ENCODE measurements around the gene LPO. TPM values are rescaled to one million over a fixed set of nuclear protein-coding genes. Genes with fewer than 3 reads are reported as not detected.

LPO gene
- total RNA-seq, 4 donors from 2014 or later, result 0.06 to 0.59 TPM; not detected in 2

GRCh38 chr17:58229384-58229783 lies 9.0 kb upstream of the LPO start:
- 50 to 60% methylated on average over 1 of the region's 1 CpG for WGBS, 2 donors
- intact Hi-C loops (cut with DNase I; ENCODE audit: low total_unique reads), result no loop called here
- no peak overlapping the region for H3K4me3 ChIP-seq (ENCODE audit: low read depth, poor library complexity, severe bottlenecking)
- DNase-seq (ENCODE audit: low spot score in 2 of 2), result no peak
- TF ChIP-seq POLR2A (IDR thresholded peaks at IDR 0.05), result no peak

DNA sequence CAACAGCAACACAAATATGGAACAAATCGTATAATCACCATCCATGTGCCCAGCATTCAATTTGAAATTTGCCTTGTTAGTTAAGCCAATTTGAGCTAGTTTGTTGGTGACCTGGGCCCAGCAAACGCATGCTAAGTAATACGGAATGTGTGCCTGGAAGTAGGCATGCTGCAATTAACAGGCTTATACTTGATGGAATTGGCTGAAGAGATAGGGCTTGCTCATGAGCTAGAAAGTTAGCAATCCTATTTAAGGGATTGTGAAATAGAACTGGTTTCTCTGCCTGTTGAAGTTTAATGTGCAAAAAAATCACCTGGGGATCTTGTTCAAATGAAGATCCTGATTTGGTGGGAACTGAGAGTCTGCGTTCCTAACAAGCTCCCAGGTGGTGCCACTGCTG lies 8.5 kb upstream of the LPO start:
- intact Hi-C loops (cut with DNase I; ENCODE audit: low total_unique reads), result no loop called here
- H3K4me3 ChIP-seq (ENCODE audit: low read depth, poor library complexity, severe bottlenecking), result no peak overlapping the region
- no peak for DNase-seq (ENCODE audit: low spot score in 2 of 2)
- WGBS, 2 donors, result 42 to 58% methylated on average over 4 of the region's 4 CpGs
- no peak for TF ChIP-seq POLR2A (IDR thresholded peaks at IDR 0.05)
- TF ChIP-seq, protein P1, sequence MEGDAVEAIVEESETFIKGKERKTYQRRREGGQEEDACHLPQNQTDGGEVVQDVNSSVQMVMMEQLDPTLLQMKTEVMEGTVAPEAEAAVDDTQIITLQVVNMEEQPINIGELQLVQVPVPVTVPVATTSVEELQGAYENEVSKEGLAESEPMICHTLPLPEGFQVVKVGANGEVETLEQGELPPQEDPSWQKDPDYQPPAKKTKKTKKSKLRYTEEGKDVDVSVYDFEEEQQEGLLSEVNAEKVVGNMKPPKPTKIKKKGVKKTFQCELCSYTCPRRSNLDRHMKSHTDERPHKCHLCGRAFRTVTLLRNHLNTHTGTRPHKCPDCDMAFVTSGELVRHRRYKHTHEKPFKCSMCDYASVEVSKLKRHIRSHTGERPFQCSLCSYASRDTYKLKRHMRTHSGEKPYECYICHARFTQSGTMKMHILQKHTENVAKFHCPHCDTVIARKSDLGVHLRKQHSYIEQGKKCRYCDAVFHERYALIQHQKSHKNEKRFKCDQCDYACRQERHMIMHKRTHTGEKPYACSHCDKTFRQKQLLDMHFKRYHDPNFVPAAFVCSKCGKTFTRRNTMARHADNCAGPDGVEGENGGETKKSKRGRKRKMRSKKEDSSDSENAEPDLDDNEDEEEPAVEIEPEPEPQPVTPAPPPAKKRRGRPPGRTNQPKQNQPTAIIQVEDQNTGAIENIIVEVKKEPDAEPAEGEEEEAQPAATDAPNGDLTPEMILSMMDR (IDR thresholded peaks at IDR 0.05), result no peak

DNA sequence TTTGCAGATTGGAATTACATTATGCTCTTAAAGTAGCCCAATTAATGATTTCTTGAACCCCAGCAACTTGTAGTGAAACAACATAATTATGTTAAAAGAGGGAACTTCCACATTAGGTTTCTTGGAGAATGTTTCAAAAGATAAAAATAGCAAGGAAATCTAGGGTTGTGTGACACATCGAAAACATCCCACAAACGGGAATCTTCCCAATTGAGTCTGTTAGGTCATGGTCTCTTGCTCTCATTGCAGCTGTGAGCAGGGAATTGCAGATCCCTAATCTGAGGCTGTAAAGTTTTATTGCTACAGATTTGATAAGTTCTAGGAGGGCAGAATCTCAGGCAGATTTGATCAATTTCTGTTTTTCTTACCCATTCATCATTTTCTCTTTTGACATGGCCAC lies 6.7 kb upstream of the LPO start:
- WGBS, 2 donors, result 39 to 47% methylated on average over 2 of the region's 2 CpGs
- no peak for DNase-seq (ENCODE audit: low spot score in 2 of 2)
- no peak for TF ChIP-seq POLR2A (IDR thresholded peaks at IDR 0.05)
- TF ChIP-seq, protein P1 (IDR thresholded peaks at IDR 0.05), result no peak
- intact Hi-C loops (cut with DNase I; ENCODE audit: low total_unique reads), result no loop called here
- H3K4me3 ChIP-seq (ENCODE audit: low read depth, poor library complexity, severe bottlenecking), result no peak overlapping the region

- TF ChIP-seq, protein P1 (IDR thresholded peaks at IDR 0.05), result no peak
- TF ChIP-seq POLR2A (IDR thresholded peaks at IDR 0.05), result no peak
- DNase-seq (ENCODE audit: low spot score in 2 of 2), result no peak
- H3K4me3 ChIP-seq (ENCODE audit: low read depth, poor library complexity, severe bottlenecking), result no peak overlapping the region
- 52 to 62% methylated on average over 12 of the region's 12 CpGs for WGBS, 2 donors
- intact Hi-C loops (cut with DNase I; ENCODE audit: low total_unique reads), result no loop called here
Observed at GRCh38 chr17:58232707-58233156, 5.7 kb upstream of the LPO start.

DNA sequence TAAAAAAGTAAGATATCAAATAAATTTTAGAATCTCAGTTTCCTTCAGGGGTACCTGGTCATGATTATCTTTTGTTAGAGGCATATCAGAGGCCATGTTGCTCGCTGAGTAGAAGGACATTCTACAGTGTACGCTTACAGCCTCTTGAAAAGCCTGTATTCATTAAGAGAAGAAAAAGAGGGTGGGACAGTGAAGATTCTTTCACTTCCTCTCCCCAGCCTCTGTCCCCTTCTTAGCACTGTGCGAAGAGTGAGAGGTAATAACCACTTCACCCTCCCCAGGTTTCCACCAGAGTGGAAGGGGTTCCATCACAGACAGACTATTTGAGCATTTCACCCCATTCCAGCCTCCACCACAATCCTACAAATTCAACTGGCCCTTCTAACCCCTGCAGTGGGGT lies 4.8 kb upstream of the LPO start:
- DNase-seq (ENCODE audit: low spot score in 2 of 2), result no peak
- 71 to 86% methylated on average over 3 of the region's 3 CpGs for WGBS, 2 donors
- TF ChIP-seq, protein P1 (IDR thresholded peaks at IDR 0.05), result no peak
- no peak for TF ChIP-seq POLR2A (IDR thresholded peaks at IDR 0.05)
- intact Hi-C loops (cut with DNase I; ENCODE audit: low total_unique reads), result no loop called here
- no peak overlapping the region for H3K4me3 ChIP-seq (ENCODE audit: low read depth, poor library complexity, severe bottlenecking)

GRCh38 chr17:58234512-58234911 lies 3.9 kb upstream of the LPO start:
- intact Hi-C loops (cut with DNase I; ENCODE audit: low total_unique reads), result no loop called here
- WGBS, 2 donors, result 85 to 86% methylated on average over 3 of the region's 3 CpGs
- no peak overlapping the region for H3K4me3 ChIP-seq (ENCODE audit: low read depth, poor library complexity, severe bottlenecking)
- no peak for DNase-seq (ENCODE audit: low spot score in 2 of 2)
- TF ChIP-seq POLR2A (IDR thresholded peaks at IDR 0.05), result no peak
- TF ChIP-seq, protein P1 (IDR thresholded peaks at IDR 0.05), result no peak

Measured in lower leg skin (tissue), 4 donors.